Lower lobe of right lung (tissue), 2 donors: ENCODE data around the gene CAMTA2. TPM values are rescaled to one million over a fixed set of nuclear protein-coding genes. Genes with fewer than 3 reads are reported as not detected.

ENCODE experiments used
- ATAC-seq, 2 donors: fragments of 200-7000 bp; cut with Tn5 transposase; one replicate each; pipeline ENCODE4 v1.9.1; 2020 to 2022; ENCODE audit warnings: mild to moderate bottlenecking in 2 of 2, moderate library complexity in 2 of 2
- DNase-seq: peaks from one replicate; pipeline ENCODE4 v3.0.0-alpha.2; 2020
- H3K27ac ChIP-seq: fragments of 200-600 bp; one replicate; pipeline ENCODE4 v1.8.0; 2022
- H3K27me3 ChIP-seq: fragments of 200-600 bp; one replicate; pipeline ENCODE4 v1.8.0; 2022; ENCODE audit warnings: low read depth
- H3K36me3 ChIP-seq: fragments of 200-600 bp; one replicate; pipeline ENCODE4 v1.8.0; 2022; ENCODE audit warnings: mild to moderate bottlenecking
- H3K4me1 ChIP-seq: fragments of 200-600 bp; one replicate; pipeline ENCODE4 v1.8.0; 2022
- H3K4me3 ChIP-seq: fragments of 200-600 bp; one replicate; pipeline ENCODE4 v1.8.0; 2022; ENCODE audit warnings: mild to moderate bottlenecking
- H3K9me3 ChIP-seq: fragments of 200-600 bp; one replicate; pipeline ENCODE4 v1.8.0; 2022
- intact Hi-C: fragments of 100-400 bp; cut with DNase I; formaldehyde crosslinking; loops from one replicate; pipeline ENCODE4 v1.11.0; 2022
- total RNA-seq: library from RNA; stranded (reverse); fragmentation: NEBNext Ultra II Directional; extraction: Animal tissue kit (Norgen Biotek cat#: 25700); gene quantifications from one replicate; pipeline ENCODE4 v1.2.1, GENCODE V29; 2021
- TF ChIP-seq, protein P1 (sequence below): fragments of 200-600 bp; IDR thresholded peaks from one replicate; pipeline ENCODE4 v1.8.0; 2022; ENCODE audit warnings: antibody characterized with exemption, mild to moderate bottlenecking
- donor health status: DM: no; HTN: yes; CAD: no; lungs with severe emphysema.

Gene CAMTA2
- total RNA-seq, 1 donor from 2014 or later: 49.9 TPM

GRCh38 chr17:4974115-4974670, 13.3 kb downstream of the CAMTA2 start:
- DNase-seq: no peak
- Histone ChIP-seq H3K4me3 (no peak overlapping the region), H3K27me3 (no peaks in the 10 kb centered on the region), H3K36me3 (peaks cover 91% of the 10 kb centered on the region), H3K9me3 (no peaks in the 10 kb centered on the region), H3K27ac (no peak overlapping the region), H3K4me1 (peaks cover 39% of the 10 kb centered on the region)
- TF ChIP-seq, protein P1, sequence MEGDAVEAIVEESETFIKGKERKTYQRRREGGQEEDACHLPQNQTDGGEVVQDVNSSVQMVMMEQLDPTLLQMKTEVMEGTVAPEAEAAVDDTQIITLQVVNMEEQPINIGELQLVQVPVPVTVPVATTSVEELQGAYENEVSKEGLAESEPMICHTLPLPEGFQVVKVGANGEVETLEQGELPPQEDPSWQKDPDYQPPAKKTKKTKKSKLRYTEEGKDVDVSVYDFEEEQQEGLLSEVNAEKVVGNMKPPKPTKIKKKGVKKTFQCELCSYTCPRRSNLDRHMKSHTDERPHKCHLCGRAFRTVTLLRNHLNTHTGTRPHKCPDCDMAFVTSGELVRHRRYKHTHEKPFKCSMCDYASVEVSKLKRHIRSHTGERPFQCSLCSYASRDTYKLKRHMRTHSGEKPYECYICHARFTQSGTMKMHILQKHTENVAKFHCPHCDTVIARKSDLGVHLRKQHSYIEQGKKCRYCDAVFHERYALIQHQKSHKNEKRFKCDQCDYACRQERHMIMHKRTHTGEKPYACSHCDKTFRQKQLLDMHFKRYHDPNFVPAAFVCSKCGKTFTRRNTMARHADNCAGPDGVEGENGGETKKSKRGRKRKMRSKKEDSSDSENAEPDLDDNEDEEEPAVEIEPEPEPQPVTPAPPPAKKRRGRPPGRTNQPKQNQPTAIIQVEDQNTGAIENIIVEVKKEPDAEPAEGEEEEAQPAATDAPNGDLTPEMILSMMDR: no peak
- intact Hi-C loops: no loop called here
- peak; percentile 1 to 20 for ATAC-seq

GRCh38 chr17:4973256-4974114, 14.0 kb downstream of the CAMTA2 start:
- Histone ChIP-seq H3K36me3 (peaks cover 88% of the 10 kb centered on the region), H3K27ac (no peak overlapping the region)

GRCh38 chr17:4972752-4973151, 14.7 kb downstream of the CAMTA2 start:
- H3K27me3 ChIP-seq: no peaks in the 10 kb centered on the region
- no peaks in the 10 kb centered on the region for H3K9me3 ChIP-seq
- H3K27ac ChIP-seq: no peak overlapping the region
- H3K4me1 ChIP-seq: peaks cover 36% of the 10 kb centered on the region
- DNase-seq (no peak), ATAC-seq (no peak)
- intact Hi-C loops: no loop called here
- no peak overlapping the region for H3K4me3 ChIP-seq
- TF ChIP-seq, protein P1: no peak
- peaks cover 81% of the 10 kb centered on the region for H3K36me3 ChIP-seq

More at GRCh38 chr17:4973256-4974114, 14.0 kb downstream of the CAMTA2 start:
- DNase-seq (no peak), ATAC-seq (peak in 1 of 2 donors; percentile 2)
- Histone ChIP-seq H3K4me1 (peaks cover 39% of the 10 kb centered on the region), H3K9me3 (no peaks in the 10 kb centered on the region), H3K4me3 (no peak overlapping the region), H3K27me3 (no peaks in the 10 kb centered on the region)
- intact Hi-C loops: no loop called here
- TF ChIP-seq, protein P1: no peak

DNA sequence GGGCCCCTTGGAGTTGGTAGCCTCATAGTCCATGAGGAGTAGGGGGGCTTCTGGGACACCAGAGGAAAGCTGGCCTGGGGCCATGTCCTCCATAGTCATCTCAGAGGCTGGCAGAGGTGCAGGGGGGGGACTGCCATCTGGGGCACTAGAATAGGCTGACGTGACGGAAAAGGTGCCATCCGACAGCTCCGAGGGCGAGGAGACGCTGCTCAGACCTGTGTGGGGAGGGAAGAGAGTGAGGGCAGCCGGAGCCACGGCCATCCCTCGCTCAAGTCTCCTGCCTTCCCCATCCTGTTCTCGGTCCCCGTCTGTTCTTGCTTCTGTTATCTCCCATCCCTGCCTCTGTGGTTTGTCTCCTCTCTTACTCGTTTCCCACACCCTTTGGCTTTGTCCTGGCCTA, 15.2 kb downstream of the CAMTA2 start:
- Histone ChIP-seq H3K9me3 (no peaks in the 10 kb centered on the region), H3K4me1 (peaks cover 36% of the 10 kb centered on the region), H3K27ac (no peak overlapping the region), H3K36me3 (peaks cover 77% of the 10 kb centered on the region), H3K4me3 (no peak overlapping the region), H3K27me3 (no peaks in the 10 kb centered on the region)
- intact Hi-C loops: no loop called here
- no peak for DNase-seq
- ATAC-seq: no peak
- TF ChIP-seq, protein P1: no peak

DNA sequence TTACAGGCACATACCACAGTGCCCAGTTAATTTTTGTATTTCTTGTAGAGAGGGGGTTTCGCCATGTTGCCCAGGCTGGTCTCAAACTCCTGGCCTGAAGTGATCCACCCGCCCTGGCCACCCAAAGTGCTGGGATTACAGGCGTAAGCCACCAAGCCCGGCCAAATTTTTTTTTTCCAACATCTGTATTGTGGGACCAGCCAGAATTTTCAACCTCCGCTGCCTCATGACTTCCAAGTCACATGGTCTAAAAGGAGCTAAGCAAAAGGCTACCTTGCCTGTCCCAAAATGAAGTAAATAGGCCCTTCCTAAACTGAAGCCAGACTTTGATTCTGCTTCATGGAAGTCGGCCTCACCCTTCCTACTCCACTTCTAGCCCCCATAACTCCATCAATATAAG, 15.6 kb downstream of the CAMTA2 start:
- no peaks in the 10 kb centered on the region for H3K27me3 ChIP-seq
- peaks cover 36% of the 10 kb centered on the region for H3K4me1 ChIP-seq
- H3K9me3 ChIP-seq: no peaks in the 10 kb centered on the region
- TF ChIP-seq, protein P1: no peak
- no peak overlapping the region for H3K4me3 ChIP-seq
- H3K27ac ChIP-seq: no peak overlapping the region
- peaks cover 72% of the 10 kb centered on the region for H3K36me3 ChIP-seq
- ATAC-seq (no peak), DNase-seq (no peak)
- intact Hi-C loops: no loop called here
